ENCODE measurements around the gene PLCD3.

Gene PLCD3

DNA sequence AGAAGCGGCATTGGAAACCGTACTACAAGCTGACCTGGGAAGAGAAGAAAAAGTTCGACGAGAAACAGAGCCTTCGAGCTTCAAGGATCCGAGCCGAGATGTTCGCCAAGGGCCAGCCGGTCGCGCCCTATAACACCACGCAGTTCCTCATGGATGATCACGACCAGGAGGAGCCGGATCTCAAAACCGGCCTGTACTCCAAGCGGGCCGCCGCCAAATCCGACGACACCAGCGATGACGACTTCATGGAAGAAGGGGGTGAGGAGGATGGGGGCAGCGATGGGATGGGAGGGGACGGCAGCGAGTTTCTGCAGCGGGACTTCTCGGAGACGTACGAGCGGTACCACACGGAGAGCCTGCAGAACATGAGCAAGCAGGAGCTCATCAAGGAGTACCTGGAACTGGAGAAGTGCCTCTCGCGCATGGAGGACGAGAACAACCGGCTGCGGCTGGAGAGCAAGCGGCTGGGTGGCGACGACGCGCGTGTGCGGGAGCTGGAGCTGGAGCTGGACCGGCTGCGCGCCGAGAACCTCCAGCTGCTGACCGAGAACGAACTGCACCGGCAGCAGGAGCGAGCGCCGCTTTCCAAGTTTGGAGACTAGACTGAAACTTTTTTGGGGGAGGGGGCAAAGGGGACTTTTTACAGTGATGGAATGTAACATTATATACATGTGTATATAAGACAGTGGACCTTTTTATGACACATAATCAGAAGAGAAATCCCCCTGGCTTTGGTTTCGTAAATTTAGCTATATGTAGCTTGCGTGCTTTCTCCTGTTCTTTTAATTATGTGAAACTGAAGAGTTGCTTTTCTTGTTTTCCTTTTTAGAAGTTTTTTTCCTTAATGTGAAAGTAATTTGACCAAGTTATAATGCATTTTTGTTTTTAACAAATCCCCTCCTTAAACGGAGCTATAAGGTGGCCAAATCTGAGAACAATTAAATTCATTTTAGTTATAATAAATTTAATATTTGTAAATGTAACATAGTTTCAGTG lies 17.7 kb upstream of the PLCD3 start:
- no peak for DNase-seq (ENCODE audit: low spot score)
- in situ Hi-C loops (cut with MboI; ENCODE audit: low sequenced_read_pairs, unreplicated experiment): no loop called here
- TF ChIP-seq, protein P1, sequence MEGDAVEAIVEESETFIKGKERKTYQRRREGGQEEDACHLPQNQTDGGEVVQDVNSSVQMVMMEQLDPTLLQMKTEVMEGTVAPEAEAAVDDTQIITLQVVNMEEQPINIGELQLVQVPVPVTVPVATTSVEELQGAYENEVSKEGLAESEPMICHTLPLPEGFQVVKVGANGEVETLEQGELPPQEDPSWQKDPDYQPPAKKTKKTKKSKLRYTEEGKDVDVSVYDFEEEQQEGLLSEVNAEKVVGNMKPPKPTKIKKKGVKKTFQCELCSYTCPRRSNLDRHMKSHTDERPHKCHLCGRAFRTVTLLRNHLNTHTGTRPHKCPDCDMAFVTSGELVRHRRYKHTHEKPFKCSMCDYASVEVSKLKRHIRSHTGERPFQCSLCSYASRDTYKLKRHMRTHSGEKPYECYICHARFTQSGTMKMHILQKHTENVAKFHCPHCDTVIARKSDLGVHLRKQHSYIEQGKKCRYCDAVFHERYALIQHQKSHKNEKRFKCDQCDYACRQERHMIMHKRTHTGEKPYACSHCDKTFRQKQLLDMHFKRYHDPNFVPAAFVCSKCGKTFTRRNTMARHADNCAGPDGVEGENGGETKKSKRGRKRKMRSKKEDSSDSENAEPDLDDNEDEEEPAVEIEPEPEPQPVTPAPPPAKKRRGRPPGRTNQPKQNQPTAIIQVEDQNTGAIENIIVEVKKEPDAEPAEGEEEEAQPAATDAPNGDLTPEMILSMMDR (IDR thresholded peaks at IDR 0.05; ENCODE audit: borderline replicate concordance, control extremely low read depth, extremely low read depth, insufficient read depth, missing control alignments): no peak

DNA sequence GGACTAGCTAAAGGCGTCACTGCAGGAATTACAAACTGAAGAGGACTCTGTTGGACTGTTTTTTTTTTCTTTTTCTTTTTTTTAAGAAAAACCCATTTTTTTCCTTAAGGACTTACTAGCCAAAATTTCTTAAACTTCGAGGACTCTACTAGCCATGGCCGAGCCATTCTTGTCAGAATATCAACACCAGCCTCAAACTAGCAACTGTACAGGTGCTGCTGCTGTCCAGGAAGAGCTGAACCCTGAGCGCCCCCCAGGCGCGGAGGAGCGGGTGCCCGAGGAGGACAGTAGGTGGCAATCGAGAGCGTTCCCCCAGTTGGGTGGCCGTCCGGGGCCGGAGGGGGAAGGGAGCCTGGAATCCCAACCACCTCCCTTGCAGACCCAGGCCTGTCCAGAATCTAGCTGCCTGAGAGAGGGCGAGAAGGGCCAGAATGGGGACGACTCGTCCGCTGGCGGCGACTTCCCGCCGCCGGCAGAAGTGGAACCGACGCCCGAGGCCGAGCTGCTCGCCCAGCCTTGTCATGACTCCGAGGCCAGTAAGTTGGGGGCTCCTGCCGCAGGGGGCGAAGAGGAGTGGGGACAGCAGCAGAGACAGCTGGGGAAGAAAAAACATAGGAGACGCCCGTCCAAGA lies 16.8 kb upstream of the PLCD3 start:
- TF ChIP-seq, protein P1 (IDR thresholded peaks at IDR 0.05; ENCODE audit: borderline replicate concordance, control extremely low read depth, extremely low read depth, insufficient read depth, missing control alignments): peak; percentile 94
- in situ Hi-C loops (cut with MboI; ENCODE audit: low sequenced_read_pairs, unreplicated experiment): no loop called here
- peak; percentile 81 for DNase-seq (ENCODE audit: low spot score)

DNA sequence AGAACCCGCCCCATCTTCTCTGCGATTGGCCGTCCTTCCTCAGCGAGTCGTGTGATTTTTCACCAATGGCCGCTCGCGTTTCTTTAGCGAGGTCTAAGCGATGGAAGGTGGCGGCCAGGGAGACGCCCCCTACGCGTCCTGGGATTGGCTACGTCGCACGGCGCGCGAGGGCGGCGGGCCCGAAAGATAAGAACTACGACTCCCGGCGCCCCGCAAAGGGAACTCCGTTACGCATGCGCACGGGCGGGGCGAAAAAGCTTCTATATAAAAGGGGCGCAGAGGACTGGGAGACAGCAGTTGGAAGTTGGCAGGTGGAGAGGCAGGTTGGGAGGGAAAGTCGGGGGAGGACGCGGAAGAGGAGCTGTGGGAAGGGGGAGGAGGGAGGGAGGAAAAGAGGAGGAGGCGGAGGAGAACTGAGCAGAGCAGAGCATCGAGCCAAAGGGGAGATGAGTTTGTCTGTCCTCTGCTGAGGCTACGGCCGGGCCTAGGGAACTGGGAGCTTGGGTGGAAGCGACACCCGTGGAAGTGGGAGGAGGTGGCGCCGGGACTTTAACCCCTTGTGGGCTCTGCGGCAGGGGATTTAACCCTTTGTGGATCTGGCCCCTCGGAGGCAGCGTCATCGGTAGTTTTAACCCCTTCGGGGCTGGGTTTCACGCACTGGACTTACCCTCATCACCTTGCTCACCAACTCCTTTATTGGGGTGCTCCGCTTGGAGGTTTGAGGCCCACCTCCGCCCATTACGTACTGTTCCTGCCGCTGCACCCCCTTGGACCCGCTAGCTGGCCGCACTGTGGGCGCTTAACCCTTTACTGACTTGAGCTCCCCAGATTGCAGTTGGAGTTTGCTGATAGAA lies 16.1 kb upstream of the PLCD3 start, which contains the start of gene HEXIM1:
Gene HEXIM1, plus strand, starts transcription at position 293 of the 854 bp plus-strand sequence. CDS start 716 bp downstream, outside the sequence.
- TF ChIP-seq, protein P1 (IDR thresholded peaks at IDR 0.05; ENCODE audit: borderline replicate concordance, control extremely low read depth, extremely low read depth, insufficient read depth, missing control alignments): no peak
- in situ Hi-C loops (cut with MboI; ENCODE audit: low sequenced_read_pairs, unreplicated experiment): no loop called here
- peak; percentile 96 for DNase-seq (ENCODE audit: low spot score)

DNA sequence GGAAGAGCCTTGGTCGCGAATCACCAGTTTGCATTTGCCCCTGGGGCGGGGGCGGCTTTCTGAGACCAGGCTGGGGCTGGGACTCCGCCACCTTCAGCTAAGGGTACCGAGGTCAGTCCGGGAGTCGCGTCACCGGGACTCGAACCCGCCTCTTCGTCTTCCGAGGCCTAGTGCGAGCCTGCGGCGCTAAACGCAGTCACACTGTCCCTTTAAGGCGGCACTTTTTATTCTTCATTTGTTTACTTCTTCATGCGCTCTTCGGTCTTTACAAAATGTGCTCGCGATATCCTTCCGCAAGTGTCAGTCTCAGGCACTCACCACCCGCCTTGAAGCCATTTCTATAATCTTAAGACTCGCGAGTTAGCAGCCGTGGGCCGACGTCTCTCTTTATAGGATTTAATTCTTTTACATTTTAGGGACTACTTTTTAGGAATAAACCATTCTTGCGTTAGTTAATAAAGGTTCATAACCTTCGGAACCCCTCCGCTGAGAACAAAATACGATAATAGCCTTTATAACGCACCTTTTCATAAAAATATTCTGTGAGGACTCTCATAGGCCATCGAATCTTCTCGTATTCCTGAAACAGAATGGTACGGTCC lies 15.4 kb upstream of the PLCD3 start:
- peak; percentile 79 for DNase-seq (ENCODE audit: low spot score)
- in situ Hi-C loops (cut with MboI; ENCODE audit: low sequenced_read_pairs, unreplicated experiment): no loop called here
- TF ChIP-seq, protein P1 (IDR thresholded peaks at IDR 0.05; ENCODE audit: borderline replicate concordance, control extremely low read depth, extremely low read depth, insufficient read depth, missing control alignments): no peak

DNA sequence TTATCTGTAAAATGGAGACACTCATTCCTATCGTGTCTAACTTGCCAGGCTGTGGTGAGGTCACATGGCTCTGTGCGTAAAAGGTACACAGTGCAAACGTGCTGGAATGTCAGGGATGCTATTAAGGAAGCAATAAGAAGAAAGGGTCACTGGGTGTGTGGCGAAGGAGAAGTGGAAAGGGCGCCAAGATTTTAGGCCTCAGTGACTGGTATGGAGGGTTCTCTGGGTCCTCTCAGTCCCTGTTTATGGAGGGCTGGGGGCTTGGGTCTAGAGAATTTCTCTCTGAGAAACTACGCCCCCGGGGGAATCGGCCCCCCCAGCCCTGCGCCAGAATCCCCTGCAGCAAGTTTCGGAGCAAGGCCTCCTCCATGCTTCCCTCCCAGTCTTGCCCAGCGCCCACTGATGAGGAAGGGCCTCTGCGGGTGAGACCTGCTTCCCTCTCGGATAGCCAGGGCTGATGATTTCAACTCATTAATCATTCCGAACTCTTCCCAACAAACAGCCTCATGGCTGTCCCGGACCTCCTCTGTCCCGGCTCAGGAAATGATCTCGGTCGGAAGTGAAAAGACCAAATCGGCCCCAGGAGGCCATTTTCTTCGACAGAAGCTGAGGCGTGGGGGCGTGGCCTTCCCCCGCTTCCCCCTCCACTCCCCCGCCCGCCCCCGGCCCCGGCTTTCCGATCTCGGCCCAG lies 14.7 kb upstream of the PLCD3 start:
- TF ChIP-seq, protein P1 (IDR thresholded peaks at IDR 0.05; ENCODE audit: borderline replicate concordance, control extremely low read depth, extremely low read depth, insufficient read depth, missing control alignments): no peak
- in situ Hi-C loops (cut with MboI; ENCODE audit: low sequenced_read_pairs, unreplicated experiment): no loop called here
- DNase-seq (ENCODE audit: low spot score): peak; percentile 73

Measured in GM13976 (cell line).